ENCODE measurements around the gene SLC8A3. TPM values are rescaled to one million over a fixed set of nuclear protein-coding genes. Genes with fewer than 3 reads are reported as not detected.
A peak's percentile ranks its signal among the peaks of the same experiment; 100 is the strongest.

Gene SLC8A3
- polyA plus RNA-seq, 12 donors, result 2.7 to 12.0 (median 6.7) TPM; not detected in 2

GRCh38 chr14:70067810-70068209 is 120.9 kb downstream of the SLC8A3 start:
- no peak for DNase-seq

- no peak for DNase-seq
Observed at GRCh38 chr14:70064136-70064865, 124.5 kb downstream of the SLC8A3 start.

GRCh38 chr14:70061108-70061507 is 127.6 kb downstream of the SLC8A3 start:
- no peak for DNase-seq

DNA sequence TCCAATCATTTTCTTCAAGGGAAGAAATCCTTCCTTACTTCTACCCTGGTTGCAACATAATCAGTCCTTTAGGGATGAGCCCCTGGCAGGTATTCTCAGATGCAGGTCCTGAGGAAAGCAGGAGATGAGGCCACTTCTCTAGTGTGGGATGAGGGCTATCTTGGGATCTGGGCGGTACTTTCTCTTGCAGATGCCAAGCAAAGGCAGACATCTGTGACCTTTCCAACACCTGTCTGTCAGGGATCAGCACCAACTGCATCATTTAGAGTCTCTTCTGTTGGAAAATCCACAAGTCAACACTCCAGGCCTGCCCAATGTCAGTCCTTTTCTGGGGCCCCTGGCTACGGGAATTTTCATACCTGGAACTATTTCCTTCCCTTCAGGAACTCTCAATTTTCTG is 129.2 kb downstream of the SLC8A3 start:
- no peak for DNase-seq

DNA sequence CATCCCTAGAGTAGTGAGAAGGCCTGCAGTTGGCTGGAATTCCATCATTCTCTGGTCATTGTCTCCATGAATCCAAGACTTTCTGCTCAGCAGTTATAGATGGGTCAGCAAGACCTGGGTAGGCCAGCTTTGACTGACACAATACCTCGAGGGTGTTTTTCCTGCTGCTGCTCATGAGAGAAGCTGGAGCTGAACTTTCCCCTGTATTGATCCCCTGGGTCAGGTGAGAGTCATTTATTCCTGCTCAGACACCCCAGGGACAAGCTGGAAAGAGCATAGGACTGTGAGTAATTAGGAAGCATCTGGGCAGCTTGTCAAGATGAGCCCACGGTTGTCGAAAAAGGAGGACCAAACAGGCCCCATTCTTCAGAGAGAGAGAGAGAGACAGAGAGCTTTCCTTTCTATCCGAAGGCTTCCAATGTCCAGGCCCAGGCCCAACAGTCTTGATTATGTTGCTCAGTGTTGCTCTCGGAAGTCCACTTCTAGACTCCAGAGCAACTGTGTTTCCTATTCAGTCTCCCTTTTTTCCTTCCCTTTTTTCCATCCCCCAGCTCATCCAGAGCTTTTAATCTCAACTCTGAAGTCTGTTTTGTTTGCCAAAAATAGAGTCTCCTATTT is 131.1 kb downstream of the SLC8A3 start:
- DNase-seq, result no peak

DNA sequence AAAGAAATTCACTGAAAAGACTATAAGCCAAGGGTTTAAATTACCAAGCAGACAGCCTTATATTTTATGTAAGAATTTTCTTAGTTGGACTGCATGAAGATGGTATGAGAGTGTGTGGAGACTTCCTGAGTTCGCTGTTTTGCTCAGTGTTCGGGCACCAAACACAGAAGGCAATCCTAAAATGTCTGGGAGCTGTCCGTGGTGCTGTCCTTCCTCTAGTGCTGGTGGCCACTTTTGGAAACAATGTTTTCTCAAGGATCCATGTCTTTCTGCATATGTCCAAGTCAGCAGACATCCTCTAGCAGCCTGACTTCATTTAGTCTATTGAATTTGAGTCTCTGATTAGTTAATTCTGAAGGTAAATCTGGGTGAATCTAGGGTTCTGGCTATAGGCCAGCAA is 135.8 kb downstream of the SLC8A3 start:
- DNase-seq, result peak; percentile 22

GRCh38 chr14:70050136-70050535 is 138.6 kb downstream of the SLC8A3 start:
- no peak for DNase-seq

GRCh38 chr14:70049605-70050004 is 139.1 kb downstream of the SLC8A3 start:
- DNase-seq, result no peak

DNA sequence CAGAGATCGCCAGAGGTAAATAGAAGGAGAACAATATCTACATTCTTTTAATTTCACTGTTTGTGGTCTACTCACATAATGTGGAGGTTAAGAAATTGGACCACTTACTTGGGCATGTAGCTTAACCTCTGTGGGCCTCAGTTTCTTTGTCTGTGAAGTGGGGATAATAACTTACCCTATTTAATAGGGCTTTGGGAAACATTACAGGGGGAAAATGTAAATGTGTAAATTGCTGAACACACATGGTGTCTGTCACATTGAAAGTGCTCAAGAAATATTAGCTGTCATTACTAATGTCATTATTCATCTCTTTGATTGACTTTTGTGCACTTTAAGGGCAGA is 140.5 kb downstream of the SLC8A3 start:
- no peak for DNase-seq

- no peak for DNase-seq
Observed at GRCh38 chr14:70047598-70048312, 141.0 kb downstream of the SLC8A3 start.

DNA sequence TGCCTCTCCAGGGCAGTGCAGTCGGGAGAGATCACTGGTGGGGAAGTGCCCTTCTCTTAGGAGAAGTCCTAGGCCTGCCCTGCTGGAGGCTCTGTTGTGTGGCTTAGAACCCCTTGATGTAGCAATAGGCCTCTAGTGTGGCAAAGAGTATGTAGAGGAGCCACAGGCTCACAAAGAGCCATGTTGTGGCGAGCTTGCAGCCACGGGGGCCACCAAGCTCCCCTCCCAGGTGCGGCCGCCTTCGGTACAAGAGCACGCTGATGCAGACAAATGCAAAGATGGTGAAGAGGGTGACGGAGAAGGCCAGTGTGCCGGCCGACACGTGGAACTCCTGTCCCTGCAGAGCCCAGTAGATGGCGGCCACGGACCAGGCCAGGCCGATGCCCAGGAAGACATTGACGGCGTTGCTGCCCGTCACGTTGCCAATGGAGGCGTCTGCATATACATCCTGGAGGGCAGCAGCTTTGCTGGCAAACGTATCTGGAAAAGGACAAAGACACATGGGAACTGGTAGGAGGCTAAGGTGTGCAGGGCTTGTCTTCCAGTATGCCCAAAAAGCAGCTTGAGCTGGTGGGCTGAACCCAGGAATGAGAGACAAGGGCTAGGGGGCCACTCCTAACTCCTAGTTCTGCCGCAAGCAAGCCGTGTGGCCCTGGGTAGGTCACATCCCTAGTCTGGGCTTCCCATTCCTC is 142.8 kb downstream of the SLC8A3 start:
- no peak for DNase-seq

- DNase-seq, result no peak
Observed at GRCh38 chr14:70045310-70045709, 143.4 kb downstream of the SLC8A3 start.

DNA sequence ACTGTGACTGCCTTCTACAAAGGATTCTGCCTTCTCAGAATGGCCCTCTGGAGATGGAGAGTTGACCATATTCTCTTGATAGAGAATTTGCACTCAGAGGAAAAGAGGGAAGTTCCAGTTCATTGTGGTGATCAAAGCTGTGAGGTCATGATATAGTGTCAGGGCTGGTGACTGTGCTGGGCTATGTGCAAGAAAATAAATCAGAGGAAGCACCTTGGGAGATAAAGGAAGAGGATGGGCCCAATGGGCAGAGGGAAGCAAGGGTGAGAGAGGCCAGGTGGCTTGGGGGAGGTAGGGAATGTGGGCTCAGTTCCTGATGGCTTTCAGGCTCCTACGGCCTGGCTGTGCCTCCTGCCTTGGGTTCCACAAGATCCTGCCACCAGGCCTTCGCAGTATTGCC is 145.8 kb downstream of the SLC8A3 start:
- DNase-seq, result no peak

- DNase-seq, result no peak
Observed at GRCh38 chr14:70036665-70037064, 152.1 kb downstream of the SLC8A3 start.

DNA sequence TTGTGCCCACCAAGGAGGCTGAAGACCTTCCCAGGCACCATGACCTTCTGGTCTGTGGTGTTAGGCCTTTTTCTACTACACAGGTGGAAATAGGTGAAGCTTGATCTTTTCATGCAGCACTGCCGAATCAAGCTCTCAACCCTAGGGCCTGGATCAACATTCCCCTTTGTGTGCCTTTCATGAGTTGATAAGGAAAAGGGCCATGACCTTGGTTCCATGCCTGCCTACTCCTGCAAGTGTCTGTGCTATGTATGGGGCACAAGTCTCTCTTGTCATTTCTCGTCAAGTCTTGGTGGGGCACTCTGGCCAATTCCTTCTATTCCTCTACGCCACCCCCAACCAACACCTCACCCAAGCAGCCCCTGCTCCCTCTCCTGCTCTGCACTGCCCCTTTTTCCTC is 154.5 kb downstream of the SLC8A3 start:
- no peak for DNase-seq

DNA sequence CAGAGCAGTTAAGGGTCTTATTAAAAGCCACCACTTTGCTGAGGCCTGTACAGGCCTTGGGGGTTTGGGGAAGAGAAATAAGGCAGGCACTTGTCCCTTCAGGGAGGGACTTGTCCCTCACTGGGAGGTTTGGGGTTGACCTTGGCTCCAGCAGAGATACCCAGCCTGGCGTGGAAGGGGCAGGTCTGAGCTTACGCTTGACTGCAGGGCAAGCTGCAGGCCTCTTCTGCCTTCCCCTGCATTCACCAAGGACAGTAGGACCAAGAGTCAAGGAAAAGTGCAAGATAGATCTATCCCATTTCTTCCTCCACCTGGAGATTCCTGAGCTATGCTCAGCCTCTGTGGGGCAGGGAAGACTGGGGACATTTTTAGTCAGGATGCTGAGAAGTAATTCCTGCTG is 155.2 kb downstream of the SLC8A3 start:
- no peak for DNase-seq

DNA sequence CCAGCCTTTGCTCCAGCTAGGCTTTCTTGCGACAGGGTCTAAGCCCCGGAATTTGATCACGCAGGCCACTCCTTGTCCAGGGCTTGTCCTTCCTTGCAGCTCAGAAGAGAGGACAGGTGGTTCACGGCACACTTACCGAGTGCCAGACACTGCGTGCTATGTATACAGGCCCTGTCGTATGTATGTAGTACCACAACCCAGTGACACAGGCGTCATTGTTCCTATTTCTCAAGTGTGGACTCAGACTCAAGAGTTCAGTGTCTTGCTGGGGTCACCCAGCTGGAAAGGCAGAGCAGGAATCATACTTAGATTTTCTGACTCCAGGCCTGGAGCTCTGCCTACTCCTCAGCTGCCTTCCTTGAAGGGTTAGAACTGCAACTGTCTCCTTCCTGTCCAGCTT is 155.6 kb downstream of the SLC8A3 start:
- no peak for DNase-seq

- DNase-seq, result no peak
Observed at GRCh38 chr14:70032447-70032846, 156.3 kb downstream of the SLC8A3 start.

GRCh38 chr14:70032016-70032415 is 156.7 kb downstream of the SLC8A3 start:
- no peak for DNase-seq

DNA sequence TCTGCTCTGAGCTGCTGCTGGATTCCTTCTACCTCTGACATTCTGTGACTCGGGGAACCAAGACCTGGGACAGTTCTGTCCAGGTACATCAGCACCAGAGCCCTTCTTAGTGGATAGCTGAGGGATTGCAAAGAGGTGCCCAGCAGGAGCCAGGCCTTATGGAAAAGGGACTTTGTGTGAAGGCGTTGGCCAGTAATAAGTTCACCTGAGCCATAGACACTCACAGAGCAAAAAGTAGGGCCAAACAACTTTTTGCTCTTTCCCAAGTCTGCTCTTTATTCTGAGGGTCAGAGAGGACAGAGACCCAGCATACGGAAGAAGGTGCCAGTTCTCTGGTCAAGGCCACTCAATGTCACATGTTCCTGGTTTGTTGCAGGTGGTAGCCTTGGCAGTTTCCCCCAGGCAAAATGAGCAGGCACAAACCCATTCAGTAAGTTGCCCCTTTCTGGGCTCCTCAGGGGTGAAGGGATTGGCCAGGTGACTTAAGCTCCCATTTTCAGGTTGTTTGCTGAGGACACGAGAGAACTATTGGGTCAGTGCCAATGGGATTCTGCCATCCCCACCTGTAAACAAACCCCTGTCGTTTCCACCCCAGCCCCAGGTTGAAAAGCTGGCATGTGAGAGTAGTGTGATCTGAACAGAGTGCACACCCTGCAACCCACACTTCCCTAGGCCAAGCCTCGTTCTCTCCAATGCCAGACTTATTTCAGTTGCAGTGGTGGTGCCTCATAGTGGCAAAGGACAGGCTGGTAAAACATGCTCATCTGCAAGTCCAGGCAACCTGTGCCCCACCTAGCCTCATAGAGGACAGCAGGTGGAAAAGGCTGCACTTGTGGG is 159.2 kb downstream of the SLC8A3 start:
- DNase-seq, result no peak

DNA sequence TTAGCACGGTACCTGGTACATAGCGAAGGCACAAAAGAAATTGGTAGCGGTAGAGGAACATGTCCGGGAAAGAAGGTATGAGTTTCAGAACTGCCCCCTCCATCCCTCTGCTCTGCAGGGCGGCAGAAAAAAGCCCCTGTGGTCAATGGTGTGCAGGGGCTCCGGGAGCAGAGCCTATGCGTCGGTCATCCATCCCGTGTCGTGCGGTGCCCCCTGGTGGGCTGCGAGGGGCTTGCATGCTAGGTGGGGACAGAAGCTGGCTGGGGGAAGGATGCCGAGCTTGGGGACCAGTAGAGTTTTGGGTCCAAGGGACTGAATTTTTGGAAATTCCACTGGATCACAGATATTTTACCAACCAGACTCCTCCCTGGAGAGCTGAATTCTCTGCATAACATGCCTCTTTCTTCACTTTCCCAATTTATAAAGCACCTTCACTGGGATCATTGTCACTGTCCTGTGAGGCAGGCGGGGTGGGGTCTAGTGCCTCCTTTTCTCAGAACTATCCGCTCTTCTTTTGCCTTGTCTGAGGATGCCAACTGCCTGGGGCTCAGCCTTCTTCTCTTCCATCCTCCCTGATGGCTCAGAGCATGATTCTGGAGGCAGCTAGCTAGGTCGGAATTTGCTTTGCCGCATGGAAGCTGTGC is 160.8 kb downstream of the SLC8A3 start:
- peak; percentile 60 for DNase-seq
